ENCODE measurements around the gene ACSF2. TPM values are rescaled to one million over a fixed set of nuclear protein-coding genes. Genes with fewer than 3 reads are reported as not detected.

ACSF2 gene
- total RNA-seq, 1 experiment from 2014 or later, result 17.2 TPM

- Histone ChIP-seq H3K4me3 (ENCODE audit: low read depth in 2 of 2, low read length in 2 of 2) (no peak overlapping the region), H3K9me3 (ENCODE audit: control insufficient read depth, insufficient read depth, low read depth, low read length) (no peaks in the 10 kb centered on the region), H3K4me1 (ENCODE audit: control insufficient read depth, insufficient read depth, low read length) (no peaks in the 10 kb centered on the region), H3K36me3 (ENCODE audit: control insufficient read depth, insufficient read depth, low read length) (no peaks in the 10 kb centered on the region), H3K27ac (ENCODE audit: low read length) (no peak overlapping the region), H3K27me3 (ENCODE audit: control insufficient read depth, insufficient read depth, low read length) (no peaks in the 10 kb centered on the region)
- in situ Hi-C loops (cut with HindIII; ENCODE audit: low pct_unique_long_range_greater_than_20kb, low sequenced_read_pairs), result no loop called here
- intact Hi-C loops (cut with micrococcal nuclease; ENCODE audit: unreplicated experiment), result no loop called here
- no TSS peak for BruUV-seq (replicated peaks)
- ChIA-PET CTCF (interaction anchor here (0.6 to 1.5 kb wide), 4 partner anchors 17 to 66 kb away, joined by 3 to 8 read pairs (median 6); no protein-coding TSS in a partner anchor), POLR2A (interaction anchor here (0.6 kb wide), 1 partner anchor 351 kb away, joined by 4 read pairs; no protein-coding TSS in a partner anchor)
- ATAC-seq (no peak), DNase-seq (ENCODE audit: low read depth, low spot score) (no peak)
- TF ChIP-seq POLR2AphosphoS5 (IDR thresholded peaks at IDR 0.05; ENCODE audit: low read depth, low read length), result no peak
- TF ChIP-seq CTCF (IDR thresholded peaks at IDR 0.05), result peak; percentile 79
These were observed 75.0 kb downstream of the ACSF2 start for GRCh38 chr17:50501054-50501453.

- Histone ChIP-seq H3K27me3 (ENCODE audit: control insufficient read depth, insufficient read depth, low read length) (no peaks in the 10 kb centered on the region), H3K4me3 (ENCODE audit: low read depth in 2 of 2, low read length in 2 of 2) (no peak overlapping the region), H3K4me1 (ENCODE audit: control insufficient read depth, insufficient read depth, low read length) (no peaks in the 10 kb centered on the region), H3K36me3 (ENCODE audit: control insufficient read depth, insufficient read depth, low read length) (no peaks in the 10 kb centered on the region), H3K27ac (ENCODE audit: low read length) (no peak overlapping the region), H3K9me3 (ENCODE audit: control insufficient read depth, insufficient read depth, low read depth, low read length) (no peaks in the 10 kb centered on the region)
- ChIA-PET POLR2A (no interaction called here), CTCF (no interaction called here)
- in situ Hi-C loops (cut with HindIII; ENCODE audit: low pct_unique_long_range_greater_than_20kb, low sequenced_read_pairs) (no loop called here), intact Hi-C loops (cut with micrococcal nuclease; ENCODE audit: unreplicated experiment) (no loop called here)
- DNase-seq (ENCODE audit: low read depth, low spot score), result no peak
- ATAC-seq, result peak; percentile 26; the same call in 1 of the 2 replicates
- no TSS peak for BruUV-seq (replicated peaks)
- TF ChIP-seq REST (IDR thresholded peaks at IDR 0.05; ENCODE audit: insufficient read depth in 1 of 2, low read depth in 2 of 2, low read length in 1 of 2), result no peak
- no peak for TF ChIP-seq SIN3A (IDR thresholded peaks at IDR 0.05; ENCODE audit: borderline replicate concordance, insufficient read depth, low read depth, low read length)
- TF ChIP-seq CTCF (IDR thresholded peaks at IDR 0.05), result no peak
- TF ChIP-seq POLR2AphosphoS5 (IDR thresholded peaks at IDR 0.05; ENCODE audit: low read depth, low read length), result no peak
- TF ChIP-seq TCF7L2 (IDR thresholded peaks at IDR 0.05; ENCODE audit: low read depth, low read length), result no peak
These were observed 76.4 kb downstream of the ACSF2 start for GRCh38 chr17:50502301-50502990.

Measured in Panc1 (cell line).